Skeletal muscle cell (primary cell): ENCODE data around the gene SMOC1.

Experiments used
- DNase-seq: peaks from one replicate; pipeline ENCODE4 v3.0.0-alpha.2; 2010; ENCODE audit warnings: low read depth
- H3K4me3 ChIP-seq: 2 replicates; pipeline ENCODE4 v1.5.1; 2011; ENCODE audit warnings: low read depth, mild to moderate bottlenecking, control low read depth, low read length, moderate library complexity

Gene SMOC1, protein sequence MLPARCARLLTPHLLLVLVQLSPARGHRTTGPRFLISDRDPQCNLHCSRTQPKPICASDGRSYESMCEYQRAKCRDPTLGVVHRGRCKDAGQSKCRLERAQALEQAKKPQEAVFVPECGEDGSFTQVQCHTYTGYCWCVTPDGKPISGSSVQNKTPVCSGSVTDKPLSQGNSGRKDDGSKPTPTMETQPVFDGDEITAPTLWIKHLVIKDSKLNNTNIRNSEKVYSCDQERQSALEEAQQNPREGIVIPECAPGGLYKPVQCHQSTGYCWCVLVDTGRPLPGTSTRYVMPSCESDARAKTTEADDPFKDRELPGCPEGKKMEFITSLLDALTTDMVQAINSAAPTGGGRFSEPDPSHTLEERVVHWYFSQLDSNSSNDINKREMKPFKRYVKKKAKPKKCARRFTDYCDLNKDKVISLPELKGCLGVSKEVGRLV

DNA sequence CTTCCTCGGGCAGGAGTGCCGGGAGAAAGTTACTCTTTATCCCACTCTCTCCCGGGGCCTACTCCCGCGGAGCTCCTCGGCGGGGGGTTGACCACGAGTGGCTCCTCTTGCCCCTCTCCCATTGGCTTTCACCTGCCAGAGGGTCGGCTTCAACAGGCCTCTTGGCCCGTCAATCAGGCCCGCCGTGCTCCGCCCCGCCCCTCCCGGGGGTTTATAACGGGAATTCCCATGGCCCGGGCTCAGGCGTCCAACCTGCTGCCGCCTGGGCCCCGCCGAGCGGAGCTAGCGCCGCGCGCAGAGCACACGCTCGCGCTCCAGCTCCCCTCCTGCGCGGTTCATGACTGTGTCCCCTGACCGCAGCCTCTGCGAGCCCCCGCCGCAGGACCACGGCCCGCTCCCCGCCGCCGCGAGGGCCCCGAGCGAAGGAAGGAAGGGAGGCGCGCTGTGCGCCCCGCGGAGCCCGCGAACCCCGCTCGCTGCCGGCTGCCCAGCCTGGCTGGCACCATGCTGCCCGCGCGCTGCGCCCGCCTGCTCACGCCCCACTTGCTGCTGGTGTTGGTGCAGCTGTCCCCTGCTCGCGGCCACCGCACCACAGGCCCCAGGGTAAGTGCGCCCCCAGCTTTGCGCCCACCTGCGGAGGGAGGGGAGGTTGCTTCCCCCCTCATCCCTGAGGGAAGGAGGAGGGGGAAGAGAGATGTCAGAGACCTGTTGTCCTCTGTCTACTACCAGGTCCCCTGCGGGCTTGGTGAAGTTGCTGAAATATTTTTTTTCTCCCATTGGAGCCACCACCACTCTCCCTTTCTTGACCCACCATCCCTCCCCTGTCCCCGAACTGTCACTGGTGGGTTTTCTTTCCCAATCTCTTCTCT is at the start of gene SMOC1:
Gene SMOC1 (plus strand): TSS at position 242 of the 869 bp plus-strand sequence. CDS start 263 bp downstream, at position 505.
- H3K4me3 ChIP-seq, result peak within 1 kb of the TSS; percentile 59
- no peak for DNase-seq

DNA sequence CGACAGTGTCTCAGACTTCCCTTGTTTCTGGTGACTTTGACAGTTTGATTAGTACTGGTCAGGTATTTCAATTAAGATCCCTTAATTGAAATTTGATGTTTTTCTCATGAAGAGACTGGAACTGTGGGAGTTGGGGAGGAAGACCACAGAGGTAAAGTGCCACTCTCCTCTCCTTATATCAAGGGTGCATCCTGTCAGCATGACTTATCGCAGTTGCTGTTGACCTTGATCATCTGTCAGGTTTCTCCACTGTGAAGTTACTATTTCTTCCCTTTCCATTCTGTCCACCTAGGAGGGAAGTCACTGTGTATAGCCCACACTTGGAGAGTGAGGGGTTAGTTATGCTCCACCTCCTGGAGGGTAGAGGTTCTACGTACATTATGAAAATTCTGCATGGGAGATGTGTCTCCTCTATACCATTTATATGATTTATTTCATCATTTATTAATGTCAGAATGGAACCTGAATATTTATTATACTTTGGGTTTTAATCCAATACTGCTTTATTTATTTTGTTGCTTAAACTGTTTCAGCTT is 40.3 kb upstream of the SMOC1 start:
- no peak overlapping the region for H3K4me3 ChIP-seq
- no peak for DNase-seq

DNA sequence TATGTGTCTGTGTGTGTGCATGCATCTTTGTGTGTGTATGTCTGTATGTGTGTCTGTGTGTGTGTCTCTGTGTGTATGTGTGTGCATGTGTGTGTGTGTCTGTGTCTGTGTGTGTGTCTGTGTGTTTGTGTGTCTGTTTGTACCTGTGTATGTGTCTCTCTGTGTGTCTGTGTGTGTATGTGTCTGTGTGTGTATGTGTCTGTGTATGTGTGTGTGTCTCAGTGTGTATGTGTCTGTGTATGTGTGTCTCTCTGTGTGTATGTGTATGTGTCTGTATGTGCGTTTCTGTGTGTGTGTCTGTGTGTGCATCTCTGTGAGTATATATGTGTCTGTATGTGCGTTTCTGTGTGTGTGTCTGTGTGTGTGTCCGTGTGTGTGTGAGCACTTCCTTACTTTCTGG is 39.6 kb upstream of the SMOC1 start:
- no peak overlapping the region for H3K4me3 ChIP-seq
- no peak for DNase-seq

GRCh38 chr14:69841656-69842055 is 37.6 kb upstream of the SMOC1 start:
- no peak overlapping the region for H3K4me3 ChIP-seq
- DNase-seq, result no peak

DNA sequence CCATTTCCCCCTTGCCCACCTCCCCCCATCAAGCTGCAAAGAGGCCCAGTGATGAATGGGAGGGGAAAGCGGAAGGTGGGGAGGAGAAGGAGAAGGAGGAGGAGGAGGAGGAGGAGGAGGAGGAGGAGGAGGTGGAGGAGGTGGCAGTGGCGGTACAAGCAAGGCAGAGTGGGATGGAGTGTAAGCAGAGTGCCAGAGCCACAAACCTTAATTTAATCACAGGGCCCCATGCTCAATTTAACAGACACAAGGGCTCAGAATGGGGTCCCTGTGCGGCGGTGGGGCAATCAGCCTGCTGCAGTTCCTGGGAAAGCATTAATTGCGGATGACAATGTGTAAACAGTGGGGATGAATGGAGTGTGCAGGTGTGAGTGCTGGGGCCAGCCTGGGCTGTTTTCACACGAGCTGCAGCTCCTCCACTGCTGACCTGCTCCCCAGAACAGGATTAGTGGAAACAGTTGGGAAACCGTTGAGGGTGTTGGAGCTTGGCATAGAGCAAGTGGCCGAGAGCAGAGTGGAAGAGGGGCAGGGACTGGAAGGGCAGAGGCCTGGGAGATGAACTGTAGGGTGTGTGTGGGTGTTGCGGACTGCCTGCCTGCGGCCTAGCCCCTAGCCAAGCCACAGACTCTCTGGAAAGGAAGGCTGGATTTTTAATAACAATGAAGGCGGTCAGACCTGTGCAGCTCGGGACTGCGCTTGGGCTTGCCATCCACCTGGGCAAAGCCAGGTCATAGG is 36.4 kb upstream of the SMOC1 start:
- no peak overlapping the region for H3K4me3 ChIP-seq
- DNase-seq, result no peak

- H3K4me3 ChIP-seq, result no peak overlapping the region
- DNase-seq, result no peak
Observed at GRCh38 chr14:69844171-69844570, 35.0 kb upstream of the SMOC1 start.

GRCh38 chr14:69845050-69845581 is 34.1 kb upstream of the SMOC1 start:
- no peak for DNase-seq
- H3K4me3 ChIP-seq, result no peak overlapping the region

- no peak for DNase-seq
- H3K4me3 ChIP-seq, result no peak overlapping the region
Observed at GRCh38 chr14:69845787-69846186, 33.4 kb upstream of the SMOC1 start.

- no peak overlapping the region for H3K4me3 ChIP-seq
- no peak for DNase-seq
Observed at GRCh38 chr14:69848156-69848555, 31.1 kb upstream of the SMOC1 start.

DNA sequence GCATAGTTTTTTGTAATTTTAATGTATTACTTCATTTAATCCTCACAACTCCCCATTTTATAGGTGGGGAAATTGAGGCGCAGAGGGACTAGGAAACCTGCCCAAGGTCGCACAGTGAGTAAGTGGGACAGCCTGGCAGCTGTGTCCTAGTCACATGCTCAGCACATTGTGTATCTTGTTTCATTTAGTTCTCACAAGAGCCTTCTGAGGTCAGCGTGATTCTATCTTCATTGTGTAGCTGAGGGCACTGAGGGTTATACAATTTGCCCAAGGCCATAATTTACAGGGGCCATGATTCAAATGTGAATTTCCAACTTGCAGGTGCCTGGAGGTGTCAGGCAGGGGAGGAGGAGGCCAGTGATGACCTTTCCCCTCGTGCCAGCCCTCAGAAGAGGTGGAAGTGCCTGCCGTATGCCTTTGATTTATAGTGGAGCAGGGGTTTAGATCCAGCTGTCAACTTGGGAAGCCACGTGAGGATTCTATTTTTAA is 30.3 kb upstream of the SMOC1 start:
- DNase-seq, result no peak
- H3K4me3 ChIP-seq, result no peak overlapping the region

DNA sequence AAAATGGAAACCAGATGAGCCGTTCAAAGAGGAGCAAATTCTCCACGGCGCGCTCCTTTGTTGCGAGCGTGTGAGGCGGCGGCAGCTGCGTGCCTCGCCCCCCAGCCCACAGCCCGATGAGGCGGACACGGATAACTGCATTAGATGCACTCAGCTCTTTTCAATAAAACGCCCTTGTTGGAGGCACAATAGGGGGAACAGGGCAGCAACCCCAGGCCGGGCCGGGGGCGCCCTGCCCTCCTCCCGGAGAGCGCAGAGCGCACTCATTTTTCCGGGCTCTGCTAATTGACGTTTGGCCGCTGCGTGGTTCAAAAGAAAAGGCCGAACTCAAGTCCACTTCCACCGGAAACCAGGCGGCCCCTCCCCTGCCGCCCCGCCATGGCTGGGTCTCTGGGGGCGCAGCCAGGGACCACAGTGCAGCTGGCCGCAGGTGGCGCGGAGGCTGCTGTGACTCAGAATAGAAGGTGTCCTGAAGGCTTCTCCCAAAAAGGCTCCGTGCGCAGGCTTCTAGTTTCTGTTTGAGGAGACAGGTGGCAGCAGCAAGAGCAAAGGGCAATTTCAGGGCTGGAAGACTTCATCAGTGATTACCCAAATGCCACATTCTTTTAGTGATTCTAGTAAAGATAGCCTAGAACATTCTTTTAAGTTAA is 29.0 kb upstream of the SMOC1 start:
- H3K4me3 ChIP-seq, result peak overlapping the region; percentile 39
- DNase-seq, result no peak

DNA sequence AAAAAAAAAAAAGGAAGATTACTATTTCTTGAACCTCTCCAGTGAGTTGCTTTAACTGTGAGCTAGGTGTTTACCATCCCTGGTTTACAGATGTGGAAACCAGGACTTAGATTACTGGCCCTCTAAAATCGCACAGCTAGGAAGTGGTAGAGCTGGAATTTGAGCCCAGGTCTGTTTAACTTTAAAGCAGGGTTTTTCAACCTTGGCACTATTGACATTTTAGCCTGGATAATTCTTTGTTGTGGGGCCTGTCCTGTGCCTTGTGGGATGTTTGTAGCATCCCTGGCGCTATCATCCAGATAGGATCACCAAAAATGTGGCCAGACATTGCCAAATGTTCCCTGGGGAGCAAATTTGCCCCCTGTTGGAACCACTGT is 28.5 kb upstream of the SMOC1 start:
- H3K4me3 ChIP-seq, result no peak overlapping the region
- DNase-seq, result no peak

DNA sequence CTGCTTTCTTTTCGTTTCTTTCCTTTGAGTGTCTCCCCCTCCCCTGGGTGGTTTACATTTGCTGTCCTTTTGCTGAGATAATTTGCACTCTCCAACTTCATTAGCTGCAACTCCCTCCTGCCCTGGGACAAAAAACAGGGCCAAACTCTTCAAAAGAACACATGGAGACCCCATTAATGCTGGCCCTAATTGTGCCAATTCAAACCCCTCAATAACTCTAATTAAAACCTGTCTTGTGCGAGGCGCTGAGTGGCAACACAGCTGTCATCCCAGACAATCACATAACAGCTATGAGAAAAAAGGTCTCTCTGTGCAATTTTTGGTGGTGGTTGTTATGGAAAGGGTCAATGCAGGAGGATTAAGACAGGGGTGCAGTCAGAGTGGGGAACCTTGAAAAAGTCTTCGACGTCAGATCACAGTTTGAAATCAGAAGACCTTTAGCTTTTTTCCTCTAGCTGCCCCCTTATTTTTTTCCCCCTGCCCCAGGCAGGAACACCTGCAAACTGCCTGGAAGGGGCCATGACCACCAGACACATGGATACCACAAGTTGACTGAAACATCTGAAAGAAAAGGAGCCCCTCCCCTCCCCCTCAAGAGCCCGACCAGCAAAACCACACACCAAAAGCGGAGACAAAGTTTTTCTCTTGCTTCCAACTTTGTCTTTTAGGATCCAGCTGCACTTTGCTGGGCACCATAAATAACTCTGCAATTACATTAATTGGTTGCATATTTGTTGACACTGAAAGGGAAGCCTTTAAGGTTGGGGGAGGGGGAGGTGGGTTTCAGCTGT is 26.5 kb upstream of the SMOC1 start:
- DNase-seq, result no peak

GRCh38 chr14:69853774-69854173 is 25.4 kb upstream of the SMOC1 start:
- no peak overlapping the region for H3K4me3 ChIP-seq
- DNase-seq, result no peak

More for the DNA sequence above, 26.5 kb upstream of the SMOC1 start:
- H3K4me3 ChIP-seq, result no peak overlapping the region

- no peak for DNase-seq
- H3K4me3 ChIP-seq, result no peak overlapping the region
Observed at GRCh38 chr14:69854598-69854997, 24.6 kb upstream of the SMOC1 start.

GRCh38 chr14:69855180-69855832 is 23.9 kb upstream of the SMOC1 start:
- H3K4me3 ChIP-seq, result no peak overlapping the region
- no peak for DNase-seq

GRCh38 chr14:69858801-69859200 is 20.4 kb upstream of the SMOC1 start:
- DNase-seq, result no peak
- no peak overlapping the region for H3K4me3 ChIP-seq

GRCh38 chr14:69859591-69859990 is 19.6 kb upstream of the SMOC1 start:
- no peak overlapping the region for H3K4me3 ChIP-seq
- DNase-seq, result no peak
